Glomerular endothelial cell (primary cell): ENCODE results near the gene SH2D5. TPM values are rescaled to one million over a fixed set of nuclear protein-coding genes. Genes with fewer than 3 reads are reported as not detected.

Experiments
- total RNA-seq: library from RNA; depleted of rRNA; stranded (reverse); fragments of >200 nt; gene quantifications from 2 replicates; pipeline ENCODE4 v1.2.3, GENCODE V29; 2015

SH2D5 gene
- total RNA-seq, 1 donor from 2014 or later: 3.2 TPM

Other genes with a start within 250 kb of the SH2D5 start
- 4.6 and 8.9 TPM in 2 replicates for gene CAMK2N1, start 246.5 kb downstream of the SH2D5 start, total RNA-seq
- 35.2 and 45.4 TPM in 2 replicates for gene MUL1, start 224.6 kb downstream of the SH2D5 start, total RNA-seq
- gene FAM43B, start 180.1 kb downstream of the SH2D5 start, total RNA-seq: 0.10 and 0.47 TPM in 2 replicates
- 0.92 and 3.4 TPM in 2 replicates for gene CDA, start 143.6 kb downstream of the SH2D5 start, total RNA-seq
- 56.0 and 57.2 TPM in 2 replicates for gene PINK1, start 99.2 kb downstream of the SH2D5 start, total RNA-seq
- gene DDOST, start 71.3 kb downstream of the SH2D5 start, total RNA-seq: 344 and 417 TPM in 2 replicates
- gene KIF17, start 14.7 kb downstream of the SH2D5 start, total RNA-seq: 9.3 and 16.3 TPM in 2 replicates
- 159 and 181 TPM in 2 replicates for gene HP1BP3, start 54.6 kb upstream of the SH2D5 start, total RNA-seq